ENCODE measurements around the gene RPTOR. TPM values are rescaled to one million over a fixed set of nuclear protein-coding genes. Genes with fewer than 3 reads are reported as not detected.
A peak's percentile ranks its signal among the peaks of the same experiment; 100 is the strongest.

RPTOR gene
- total RNA-seq, 1 donor from 2014 or later: 32.0 TPM

- no peak for FAIRE-seq
- no peak overlapping the region for H3K27ac ChIP-seq (ENCODE audit: low read depth, low read length)
- TF ChIP-seq, protein P1, sequence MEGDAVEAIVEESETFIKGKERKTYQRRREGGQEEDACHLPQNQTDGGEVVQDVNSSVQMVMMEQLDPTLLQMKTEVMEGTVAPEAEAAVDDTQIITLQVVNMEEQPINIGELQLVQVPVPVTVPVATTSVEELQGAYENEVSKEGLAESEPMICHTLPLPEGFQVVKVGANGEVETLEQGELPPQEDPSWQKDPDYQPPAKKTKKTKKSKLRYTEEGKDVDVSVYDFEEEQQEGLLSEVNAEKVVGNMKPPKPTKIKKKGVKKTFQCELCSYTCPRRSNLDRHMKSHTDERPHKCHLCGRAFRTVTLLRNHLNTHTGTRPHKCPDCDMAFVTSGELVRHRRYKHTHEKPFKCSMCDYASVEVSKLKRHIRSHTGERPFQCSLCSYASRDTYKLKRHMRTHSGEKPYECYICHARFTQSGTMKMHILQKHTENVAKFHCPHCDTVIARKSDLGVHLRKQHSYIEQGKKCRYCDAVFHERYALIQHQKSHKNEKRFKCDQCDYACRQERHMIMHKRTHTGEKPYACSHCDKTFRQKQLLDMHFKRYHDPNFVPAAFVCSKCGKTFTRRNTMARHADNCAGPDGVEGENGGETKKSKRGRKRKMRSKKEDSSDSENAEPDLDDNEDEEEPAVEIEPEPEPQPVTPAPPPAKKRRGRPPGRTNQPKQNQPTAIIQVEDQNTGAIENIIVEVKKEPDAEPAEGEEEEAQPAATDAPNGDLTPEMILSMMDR (IDR thresholded peaks at IDR 0.05; ENCODE audit: insufficient read depth, low read depth, low read length): no peak
- TF ChIP-seq EZH2 (IDR thresholded peaks at IDR 0.05; ENCODE audit: insufficient read depth, low read length): no peak
- no peak overlapping the region for H2AFZ ChIP-seq (ENCODE audit: low read depth, low read length)
- no peaks in the 10 kb centered on the region for H3K27me3 ChIP-seq (ENCODE audit: insufficient read depth, low read length)
- H3K4me3 ChIP-seq (ENCODE audit: insufficient read depth, low read depth, low read length): no peak overlapping the region
- H3K36me3 ChIP-seq (ENCODE audit: insufficient read depth, low read length): no peaks in the 10 kb centered on the region
- peaks cover 80% of the 10 kb centered on the region for H4K20me1 ChIP-seq (ENCODE audit: insufficient read depth, low read length)
- H3K79me2 ChIP-seq (ENCODE audit: insufficient read depth, low read length): peaks cover 62% of the 10 kb centered on the region
- Mint-ChIP-seq H3K36me3 (ENCODE audit: low read depth, unreplicated experiment) (peaks cover 4% of the 10 kb centered on the region), H3K9me3 (ENCODE audit: unreplicated experiment) (peaks cover 3% of the 10 kb centered on the region), H3K4me1 (ENCODE audit: low read depth, unreplicated experiment) (peaks cover 5% of the 10 kb centered on the region), H3K4me3 (ENCODE audit: unreplicated experiment) (no peak overlapping the region), H3K27ac (ENCODE audit: unreplicated experiment) (no peak overlapping the region), H3K27me3 (ENCODE audit: low read depth, unreplicated experiment) (no peaks in the 10 kb centered on the region)
- no peaks in the 10 kb centered on the region for H3K9me3 ChIP-seq (ENCODE audit: insufficient read depth, low read depth, low read length)
- no peak overlapping the region for H3K9ac ChIP-seq (ENCODE audit: low read length)
- no peak for DNase-seq (ENCODE audit: low read depth)
- no peak overlapping the region for H3K4me2 ChIP-seq (ENCODE audit: low read length)
- H3K4me1 ChIP-seq (ENCODE audit: insufficient read depth, low read length): no peaks in the 10 kb centered on the region
Measured at GRCh38 chr17:80637048-80637781, 92.6 kb downstream of the RPTOR start.

- Histone ChIP-seq H3K4me3 (ENCODE audit: insufficient read depth, low read depth, low read length) (no peak overlapping the region), H3K27ac (ENCODE audit: low read depth, low read length) (no peak overlapping the region), H3K4me1 (ENCODE audit: insufficient read depth, low read length) (no peaks in the 10 kb centered on the region), H3K36me3 (ENCODE audit: insufficient read depth, low read length) (no peaks in the 10 kb centered on the region), H3K9me3 (ENCODE audit: insufficient read depth, low read depth, low read length) (no peaks in the 10 kb centered on the region), H3K79me2 (ENCODE audit: insufficient read depth, low read length) (peaks cover 53% of the 10 kb centered on the region), H3K4me2 (ENCODE audit: low read length) (no peak overlapping the region), H3K27me3 (ENCODE audit: insufficient read depth, low read length) (no peaks in the 10 kb centered on the region), H3K9ac (ENCODE audit: low read length) (no peak overlapping the region), H2AFZ (ENCODE audit: low read depth, low read length) (no peak overlapping the region), H4K20me1 (ENCODE audit: insufficient read depth, low read length) (peaks cover 69% of the 10 kb centered on the region)
- no peaks in the 10 kb centered on the region for H3K4me1 Mint-ChIP-seq (ENCODE audit: low read depth, unreplicated experiment)
- H3K27me3 Mint-ChIP-seq (ENCODE audit: low read depth, unreplicated experiment): no peaks in the 10 kb centered on the region
- DNase-seq (ENCODE audit: low read depth) (no peak), FAIRE-seq (no peak)
- peaks cover 4% of the 10 kb centered on the region for H3K36me3 Mint-ChIP-seq (ENCODE audit: low read depth, unreplicated experiment)
- H3K9me3 Mint-ChIP-seq (ENCODE audit: unreplicated experiment): peaks cover 3% of the 10 kb centered on the region
- peak overlapping the region; percentile 14 for H3K27ac Mint-ChIP-seq (ENCODE audit: unreplicated experiment)
- TF ChIP-seq, protein P1 (IDR thresholded peaks at IDR 0.05; ENCODE audit: insufficient read depth, low read depth, low read length): no peak
- TF ChIP-seq EZH2 (IDR thresholded peaks at IDR 0.05; ENCODE audit: insufficient read depth, low read length): no peak
- no peak overlapping the region for H3K4me3 Mint-ChIP-seq (ENCODE audit: unreplicated experiment)
Measured at GRCh38 chr17:80639658-80640057, 95.0 kb downstream of the RPTOR start.
